ENCODE data around the gene BCAT1.

BCAT1 gene

DNA sequence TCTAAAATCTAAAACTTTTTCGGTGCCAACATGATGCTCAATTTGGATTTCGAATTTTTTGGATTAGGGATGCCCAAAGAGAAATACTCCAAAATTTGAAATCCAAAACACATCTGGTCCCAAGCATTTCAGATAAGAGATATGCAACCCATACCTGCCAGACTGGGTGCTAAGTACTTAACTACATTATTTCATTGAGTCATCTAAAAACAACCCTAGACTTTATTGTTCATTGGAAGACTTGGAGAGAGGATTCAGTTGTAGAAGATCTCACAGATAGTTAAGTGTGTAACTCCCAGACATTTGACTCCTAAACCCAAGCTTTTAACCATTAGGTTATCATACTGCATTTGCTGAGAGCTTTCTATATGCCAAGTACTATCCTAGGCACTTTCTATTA is 102.2 kb downstream of the BCAT1 start:
- Histone ChIP-seq H3K36me3 (peaks cover 50% of the 10 kb centered on the region), H3K4me1 (peaks cover 11% of the 10 kb centered on the region), H3K4me3 (ENCODE audit: low read depth, low read length) (no peak overlapping the region), H3K27me3 (no peaks in the 10 kb centered on the region), H3K9me3 (no peaks in the 10 kb centered on the region)
- TF ChIP-seq CTCF (IDR thresholded peaks at IDR 0.05; ENCODE audit: low read depth, low read length): no peak
- no peak for DNase-seq

- H3K36me3 ChIP-seq: peaks cover 60% of the 10 kb centered on the region
- no peaks in the 10 kb centered on the region for H3K27me3 ChIP-seq
- TF ChIP-seq CTCF (IDR thresholded peaks at IDR 0.05; ENCODE audit: low read depth, low read length): no peak
- H3K9me3 ChIP-seq: no peaks in the 10 kb centered on the region
- DNase-seq: peak; percentile 31
- no peak overlapping the region for H3K4me3 ChIP-seq (ENCODE audit: low read depth, low read length)
- H3K4me1 ChIP-seq: peaks cover 11% of the 10 kb centered on the region
Measured at GRCh38 chr12:24845615-24846014, 103.3 kb downstream of the BCAT1 start.

DNA sequence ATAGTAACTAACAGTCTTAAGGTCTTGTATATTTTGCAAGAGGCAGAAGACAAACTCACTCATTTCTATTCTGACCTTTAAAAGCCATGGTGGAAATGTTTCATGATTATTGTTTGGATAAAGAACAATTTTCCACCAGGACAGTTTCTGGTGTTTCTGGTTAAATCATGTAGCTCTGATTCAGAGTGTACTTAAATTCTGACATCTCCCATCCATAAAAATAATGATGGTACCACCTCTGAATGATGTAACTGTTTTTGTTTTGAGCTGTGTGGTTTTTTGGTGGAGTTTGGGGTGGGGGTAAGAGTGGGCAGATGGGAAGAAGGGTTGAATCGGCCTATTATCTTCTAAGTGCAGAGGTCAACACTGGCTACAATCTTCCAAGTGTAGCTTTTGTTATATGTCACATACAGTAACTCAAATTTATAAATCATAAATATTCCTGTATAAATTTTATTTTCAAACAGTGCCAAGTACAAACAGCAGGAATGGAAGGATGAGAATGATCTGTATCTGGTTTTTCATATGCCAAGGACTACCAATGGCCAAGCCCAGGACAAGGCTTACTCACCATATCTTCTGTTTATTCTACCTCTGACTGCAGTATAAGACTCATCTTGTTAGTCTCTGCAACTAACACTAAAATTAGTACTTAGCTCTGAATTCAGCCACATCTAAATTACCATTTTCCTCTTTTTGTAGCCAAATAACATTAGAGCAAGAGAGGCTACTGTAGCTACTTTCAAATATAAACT is 108.7 kb downstream of the BCAT1 start:
- Histone ChIP-seq H3K36me3 (peaks cover 56% of the 10 kb centered on the region), H3K9me3 (no peaks in the 10 kb centered on the region), H3K4me1 (no peaks in the 10 kb centered on the region), H3K27me3 (no peaks in the 10 kb centered on the region), H3K4me3 (ENCODE audit: low read depth, low read length) (no peak overlapping the region)
- DNase-seq: no peak
- no peak for TF ChIP-seq CTCF (IDR thresholded peaks at IDR 0.05; ENCODE audit: low read depth, low read length)

- H3K4me3 ChIP-seq (ENCODE audit: low read depth, low read length): no peak overlapping the region
- no peak for DNase-seq
- no peaks in the 10 kb centered on the region for H3K4me1 ChIP-seq
- no peak for TF ChIP-seq CTCF (IDR thresholded peaks at IDR 0.05; ENCODE audit: low read depth, low read length)
- peaks cover 62% of the 10 kb centered on the region for H3K36me3 ChIP-seq
- H3K27me3 ChIP-seq: no peaks in the 10 kb centered on the region
- H3K9me3 ChIP-seq: no peaks in the 10 kb centered on the region
Measured at GRCh38 chr12:24839268-24839791, 109.6 kb downstream of the BCAT1 start.

DNA sequence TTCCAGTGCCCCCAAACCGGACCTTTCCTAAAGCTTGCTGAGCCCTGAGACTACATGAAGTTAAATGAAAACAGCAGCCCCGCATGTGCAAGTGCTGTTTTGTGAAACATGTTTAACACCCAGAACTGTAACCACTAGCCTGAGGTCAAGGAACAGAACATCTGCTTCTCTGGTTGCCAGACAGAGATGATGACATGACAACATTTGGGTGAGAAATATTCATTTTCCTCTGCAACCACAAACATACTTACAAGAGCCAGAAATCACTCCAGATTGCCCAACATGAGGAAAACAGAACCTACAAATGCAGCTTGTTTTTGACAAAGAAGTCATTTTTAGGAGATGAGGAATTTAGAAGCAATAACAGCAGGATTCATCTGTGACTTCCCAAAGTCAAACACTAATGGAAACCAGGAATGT is 110.4 kb downstream of the BCAT1 start:
- no peak for DNase-seq
- no peak overlapping the region for H3K4me3 ChIP-seq (ENCODE audit: low read depth, low read length)
- no peak for TF ChIP-seq CTCF (IDR thresholded peaks at IDR 0.05; ENCODE audit: low read depth, low read length)
- peaks cover 62% of the 10 kb centered on the region for H3K36me3 ChIP-seq
- H3K4me1 ChIP-seq: no peaks in the 10 kb centered on the region
- H3K9me3 ChIP-seq: no peaks in the 10 kb centered on the region
- H3K27me3 ChIP-seq: no peaks in the 10 kb centered on the region

- peaks cover 59% of the 10 kb centered on the region for H3K36me3 ChIP-seq
Measured at GRCh38 chr12:24835377-24835776, 113.5 kb downstream of the BCAT1 start.

More at GRCh38 chr12:24835377-24835776, 113.5 kb downstream of the BCAT1 start:
- DNase-seq: no peak
- Histone ChIP-seq H3K4me3 (ENCODE audit: low read depth, low read length) (no peak overlapping the region), H3K27me3 (no peaks in the 10 kb centered on the region), H3K9me3 (no peaks in the 10 kb centered on the region), H3K4me1 (no peaks in the 10 kb centered on the region)
- TF ChIP-seq CTCF (IDR thresholded peaks at IDR 0.05; ENCODE audit: low read depth, low read length): no peak
